Mesodermal cell (in vitro differentiated cells): Measurements from ENCODE around the gene WDR12. TPM values are rescaled to one million over a fixed set of nuclear protein-coding genes. Genes with fewer than 3 reads are reported as not detected.
"Not testable (repeated sequence)": the region's sequence is repeated elsewhere in the genome, so short reads cannot be mapped to it uniquely, and the experiment has no call there.

Source experiments
- H3K27ac ChIP-seq: 2 replicates; pipeline ENCODE4 v1.7.0; 2013; ENCODE audit warnings: mild to moderate bottlenecking, low read depth, low read length, moderate library complexity; ENCODE audit not compliant: severe bottlenecking
- H3K36me3 ChIP-seq: 2 replicates; pipeline ENCODE4 v1.7.1; 2013; ENCODE audit warnings: mild to moderate bottlenecking, low read length, moderate library complexity; ENCODE audit not compliant: control insufficient read depth, insufficient read depth
- H3K4me1 ChIP-seq: one replicate; pipeline ENCODE4 v1.7.1; 2013; ENCODE audit warnings: mild to moderate bottlenecking, low read length; ENCODE audit not compliant: insufficient read depth, control insufficient read depth, poor library complexity, severe bottlenecking
- H3K4me3 ChIP-seq: 2 replicates; pipeline ENCODE4 v1.7.0; 2013; ENCODE audit warnings: low read length, control low read depth, mild to moderate bottlenecking; ENCODE audit not compliant: insufficient read depth, poor library complexity, severe bottlenecking; ENCODE audit errors: extremely low read depth
- H3K9me3 ChIP-seq: 2 replicates; pipeline ENCODE4 v1.7.1; 2013; ENCODE audit warnings: mild to moderate bottlenecking, low read length, moderate library complexity; ENCODE audit not compliant: control insufficient read depth
- WGBS, 2 experiments: methylation state at CpG; one replicate each; pipeline ENCODE4 v1.1.5; 2013; ENCODE audit warnings: missing lambda C conversion rate in 2 of 2; ENCODE audit not compliant: insufficient coverage in 2 of 2; 5-methylcytosine and 5-hydroxymethylcytosine counted together
- polyA plus RNA-seq, 2 experiments: library from polyadenylated mRNA; stranded (reverse); fragments of 50-300 nt; gene quantifications; one replicate each; pipeline ENCODE4 v1.2.3, GENCODE V29; 2013

Gene WDR12
- polyA plus RNA-seq (2013, experiment 1 of 2), result 51.4 TPM
- polyA plus RNA-seq (2013, experiment 2 of 2), result 64.4 TPM

- WGBS, 2 experiments, result 0 to 1% methylated on average over 22 to 31 of the region's 39 CpGs
- no peaks in the 10 kb centered on the region for H3K9me3 ChIP-seq
- H3K4me3 ChIP-seq, result peak within 1 kb of the TSS; percentile 76
- peaks cover 4% of the 10 kb centered on the region for H3K36me3 ChIP-seq
- H3K27ac ChIP-seq, result peak within 1 kb of the TSS; percentile 94
- no peaks in the 10 kb centered on the region for H3K4me1 ChIP-seq
These were observed at the start of gene WDR12, which contains the start of gene CARF for GRCh38 chr2:202911512-202912341. Gene WDR12, minus strand, starts transcription at chr2:202911673. Its CDS starts 197 bp downstream, at chr2:202911476. Gene CARF, plus strand, starts transcription at chr2:202912275. Its CDS starts 29,628 bp downstream, at chr2:202941903.

- no peaks in the 10 kb centered on the region for H3K36me3 ChIP-seq
- H3K4me1 ChIP-seq, result no peaks in the 10 kb centered on the region
- no peaks in the 10 kb centered on the region for H3K9me3 ChIP-seq
- 100% methylated on average over 2 to 4 of the region's 6 CpGs for WGBS, 2 experiments
- H3K4me3 ChIP-seq, result no peak overlapping the region
- H3K27ac ChIP-seq, result no peak overlapping the region
These were observed 49.1 kb upstream of the WDR12 start for GRCh38 chr2:202960524-202960923.

GRCh38 chr2:202950592-202950991 lies 39.1 kb upstream of the WDR12 start:
- no peaks in the 10 kb centered on the region for H3K4me1 ChIP-seq
- H3K9me3 ChIP-seq, result peaks cover 7% of the 10 kb centered on the region
- H3K36me3 ChIP-seq, result no peaks in the 10 kb centered on the region
- no peak overlapping the region for H3K27ac ChIP-seq
- no peak overlapping the region for H3K4me3 ChIP-seq
- 86 to 94% methylated on average over 1 to 2 of the region's 2 CpGs for WGBS, 2 experiments

GRCh38 chr2:202949333-202949732 lies 37.9 kb upstream of the WDR12 start:
- 100% methylated on average over 2 of the region's 3 CpGs for WGBS, 2 experiments

GRCh38 chr2:202945497-202945896 lies 34.0 kb upstream of the WDR12 start:
- Histone ChIP-seq H3K27ac (no peak overlapping the region), H3K4me3 (no peak overlapping the region), H3K9me3 (peaks cover 7% of the 10 kb centered on the region), H3K36me3 (no peaks in the 10 kb centered on the region), H3K4me1 (peaks cover 2% of the 10 kb centered on the region)
- WGBS, 2 experiments, result no CpG with 5 or more reads among the region's 2 CpGs

More at GRCh38 chr2:202949333-202949732, 37.9 kb upstream of the WDR12 start:
- not testable (repeated sequence) for H3K36me3 ChIP-seq, H3K9me3 ChIP-seq, H3K4me1 ChIP-seq, H3K27ac ChIP-seq, H3K4me3 ChIP-seq

GRCh38 chr2:202944816-202945215 lies 33.3 kb upstream of the WDR12 start:
- Histone ChIP-seq H3K9me3 (peaks cover 7% of the 10 kb centered on the region), H3K4me3 (no peak overlapping the region), H3K27ac (no peak overlapping the region), H3K36me3 (no peaks in the 10 kb centered on the region), H3K4me1 (peaks cover 3% of the 10 kb centered on the region)
- WGBS, 2 experiments, result no CpG with 5 or more reads among the region's 3 CpGs

- H3K36me3 ChIP-seq, result no peaks in the 10 kb centered on the region
- peaks cover 3% of the 10 kb centered on the region for H3K4me1 ChIP-seq
- H3K9me3 ChIP-seq, result peaks cover 7% of the 10 kb centered on the region
- H3K4me3 ChIP-seq, result no peak overlapping the region
- H3K27ac ChIP-seq, result no peak overlapping the region
- WGBS, 2 experiments, result 100% methylated on average over 1 of the region's 1 CpG; no CpG with 5 or more reads in 1 of the 2 experiments
These were observed 32.9 kb upstream of the WDR12 start for GRCh38 chr2:202944408-202944807.

GRCh38 chr2:202941771-202942170 lies 30.3 kb upstream of the WDR12 start:
- no peaks in the 10 kb centered on the region for H3K36me3 ChIP-seq
- H3K4me3 ChIP-seq, result no peak overlapping the region
- no peaks in the 10 kb centered on the region for H3K9me3 ChIP-seq
- no peak overlapping the region for H3K27ac ChIP-seq
- peaks cover 3% of the 10 kb centered on the region for H3K4me1 ChIP-seq
- 92 to 100% methylated on average over 1 to 2 of the region's 4 CpGs for WGBS, 2 experiments

- Histone ChIP-seq H3K9me3 (no peaks in the 10 kb centered on the region), H3K4me3 (no peak overlapping the region), H3K36me3 (no peaks in the 10 kb centered on the region), H3K4me1 (peaks cover 3% of the 10 kb centered on the region), H3K27ac (no peak overlapping the region)
- WGBS, 2 experiments, result no CpG with 5 or more reads among the region's 3 CpGs
These were observed 27.5 kb upstream of the WDR12 start for GRCh38 chr2:202938960-202939359.

GRCh38 chr2:202934456-202934855 lies 23.0 kb upstream of the WDR12 start:
- Histone ChIP-seq H3K36me3 (no peaks in the 10 kb centered on the region), H3K4me1 (no peaks in the 10 kb centered on the region), H3K27ac (no peak overlapping the region), H3K4me3 (no peak overlapping the region), H3K9me3 (no peaks in the 10 kb centered on the region)
- WGBS, 2 experiments, result 100% methylated on average over 2 of the region's 2 CpGs

GRCh38 chr2:202933958-202934357 lies 22.5 kb upstream of the WDR12 start:
- Histone ChIP-seq H3K4me1 (no peaks in the 10 kb centered on the region), H3K27ac (no peak overlapping the region), H3K9me3 (no peaks in the 10 kb centered on the region), H3K36me3 (no peaks in the 10 kb centered on the region), H3K4me3 (no peak overlapping the region)
- no CpG with 5 or more reads among the region's 2 CpGs for WGBS, 2 experiments
